HepG2 (cell line): ENCODE results near the gene DNPH1. TPM values are rescaled to one million over a fixed set of nuclear protein-coding genes. Genes with fewer than 3 reads are reported as not detected.

Experiments
- ATAC-seq: fragments of 200-7000 bp; cut with Tn5 transposase; 3 replicates; pipeline ENCODE4 v1.9.1; 2020; ENCODE audit warnings: mild to moderate bottlenecking, moderate library complexity
- BruUV-seq: library from RNA; stranded (reverse); fragments of 400-500 nt; replicated peaks from 2 replicates; lab custom pipeline; 2021; lab: Mats Ljungman, UMichigan
- CTCF ChIA-PET: fragments of 300-600 bp; formaldehyde crosslinking; extraction: SDS; loops from one replicate; lab custom pipeline; 2021; ENCODE audit warnings: low total read pairs, inconsistent platforms, low intra/inter-chr PET ratio; lab: Yijun Ruan, JAX
- POLR2A ChIA-PET: fragments of 350-600 bp; sonication (Branson Sonifier 250); formaldehyde crosslinking; loops from one replicate; lab custom pipeline; 2020; ENCODE audit warnings: antibody characterized with exemption, inconsistent platforms; lab: Yijun Ruan, JAX
- DNase-seq: peaks from one replicate; pipeline ENCODE4 v3.0.0-alpha.2; 2015; ENCODE audit warnings: low spot score
- FAIRE-seq: peaks from 3 replicates; lab custom pipeline; 2011; peaks lifted over from hg19 to GRCh38; lab: Jason Lieb, UNC
- H2AFZ ChIP-seq: one replicate; pipeline ENCODE4 v1.6.1; 2011; ENCODE audit warnings: low read length, inconsistent platforms
- H3K27ac ChIP-seq: fragments of 300-600 bp; 3 replicates; pipeline ENCODE4 v1.8.0; 2011; ENCODE audit warnings: mixed run types, mild to moderate bottlenecking, mixed read lengths, low read length, inconsistent platforms; ENCODE audit not compliant: insufficient read depth; ENCODE audit errors: extremely low read length
- H3K27me3 ChIP-seq, 2 experiments: fragments of 200-600 bp in 1 of 2; 2 replicates in 1 of 2; 3 replicates in 1 of 2; pipeline versions ENCODE4 v1.6.0 to v1.8.0; 2011; ENCODE audit warnings: low read length in 2 of 2, mild to moderate bottlenecking in 2 of 2, moderate library complexity in 2 of 2, inconsistent platforms in 1 of 2; ENCODE audit not compliant: insufficient read depth in 2 of 2, control insufficient read depth in 1 of 2
- H3K36me3 ChIP-seq, 2 experiments: fragments of 200-600 bp in 1 of 2; replicated peaks in 1 of 2; 2 replicates in 1 of 2; 3 replicates in 1 of 2; pipeline versions ENCODE4 v1.5.1 to v1.8.0; 2011; ENCODE audit warnings: low read length in 2 of 2, inconsistent platforms in 1 of 2; ENCODE audit not compliant: insufficient read depth in 2 of 2, control insufficient read depth in 1 of 2
- H3K4me1 ChIP-seq: 2 replicates; pipeline ENCODE4 v1.5.1; 2012; ENCODE audit warnings: low read length, inconsistent platforms; ENCODE audit not compliant: insufficient read depth
- H3K4me2 ChIP-seq: 2 replicates; pipeline ENCODE4 v1.6.0; 2011; ENCODE audit warnings: low read depth, low read length, inconsistent platforms
- H3K4me3 ChIP-seq, 3 experiments: fragments of 200-600 bp in 1 of 3; sonication (generic), shearing (Covaris generic) in 1 of 3; replicated peaks in 1 of 3; 2 replicates each; pipeline ENCODE4 v1.5.1; 2011 to 2016; ENCODE audit warnings: low read length in 3 of 3, inconsistent platforms in 2 of 3, low read depth in 2 of 3, mild to moderate bottlenecking in 2 of 3, control low read depth in 1 of 3, mixed read lengths in 1 of 3; ENCODE audit not compliant: insufficient read depth in 1 of 3
- H3K79me2 ChIP-seq: one replicate; pipeline ENCODE4 v1.6.1; 2011; ENCODE audit warnings: low read length, inconsistent platforms; ENCODE audit not compliant: insufficient read depth
- H3K9ac ChIP-seq: 2 replicates; pipeline ENCODE4 v1.6.0; 2011; ENCODE audit warnings: mild to moderate bottlenecking, low read depth, low read length, inconsistent platforms; ENCODE audit not compliant: insufficient read depth
- H3K9me3 ChIP-seq: 2 replicates; pipeline ENCODE4 v1.5.1; 2012; ENCODE audit warnings: mild to moderate bottlenecking, low read length
- H4K20me1 ChIP-seq: 2 replicates; pipeline ENCODE4 v1.6.0; 2011; ENCODE audit warnings: inconsistent platforms, mild to moderate bottlenecking, low read length, moderate library complexity; ENCODE audit not compliant: insufficient read depth
- ATF7 ChIP-seq, 2 experiments: fragments of 450-650 bp in 1 of 2; sonication (generic) in 1 of 2; formaldehyde crosslinking in 1 of 2; IDR thresholded peaks; 2 replicates each; pipeline versions ENCODE4 v1.4.0 to v1.6.1; 2016 to 2020; ENCODE audit warnings: antibody characterized with exemption in 1 of 2, mild to moderate bottlenecking in 1 of 2, missing genetic modification reagents in 1 of 2
- EED ChIP-seq: sonication (generic); formaldehyde crosslinking; IDR thresholded peaks from 2 replicates; pipeline ENCODE4 v1.5.0; 2020; ENCODE audit warnings: mild to moderate bottlenecking, missing genetic modification reagents
- HMGA1 ChIP-seq: sonication (generic); formaldehyde crosslinking; conservative IDR thresholded peaks from 2 replicates; pipeline ENCODE4 v1.4.0; 2020; ENCODE audit warnings: missing genetic modification reagents
- HOXA3 ChIP-seq: sonication (generic); formaldehyde crosslinking; IDR thresholded peaks from 2 replicates; pipeline ENCODE4 v1.5.0; 2020; ENCODE audit warnings: missing genetic modification reagents
- NCOA5 ChIP-seq: sonication (generic); formaldehyde crosslinking; IDR thresholded peaks from 2 replicates; pipeline ENCODE4 v1.4.0; 2020; ENCODE audit warnings: missing genetic modification reagents
- NFIC ChIP-seq: IDR thresholded peaks from 2 replicates; pipeline ENCODE4 v1.6.1; 2012; ENCODE audit warnings: mild to moderate bottlenecking, low read length, inconsistent platforms
- NPAS2 ChIP-seq: sonication (generic); formaldehyde crosslinking; IDR thresholded peaks from 2 replicates; pipeline ENCODE4 v1.8.0; 2022; ENCODE audit warnings: mild to moderate bottlenecking, missing genetic modification reagents, borderline replicate concordance
- PHF8 ChIP-seq: sonication (generic); formaldehyde crosslinking; IDR thresholded peaks from 2 replicates; pipeline ENCODE4 v1.5.0; 2020; ENCODE audit warnings: missing genetic modification reagents
- RFX3 ChIP-seq: IDR thresholded peaks from 2 replicates; pipeline ENCODE4 v1.6.1; 2016; ENCODE audit warnings: missing biosample characterization, missing genetic modification reagents
- RFX5 ChIP-seq: IDR thresholded peaks from 2 replicates; pipeline ENCODE4 v1.6.1; 2011; ENCODE audit warnings: low read depth, low read length, improper control_type of control experiment
- TOPORS ChIP-seq: sonication (generic); formaldehyde crosslinking; IDR thresholded peaks from 2 replicates; pipeline ENCODE4 v1.8.0; 2023; ENCODE audit warnings: mild to moderate bottlenecking, missing genetic modification reagents
- ZBTB38 ChIP-seq: sonication (generic); formaldehyde crosslinking; IDR thresholded peaks from 2 replicates; pipeline ENCODE4 v1.5.1; 2020; ENCODE audit warnings: mild to moderate bottlenecking, missing genetic modification reagents
- ZFAT ChIP-seq: sonication (generic); formaldehyde crosslinking; conservative IDR thresholded peaks from 2 replicates; pipeline ENCODE4 v1.8.1; 2023; ENCODE audit warnings: missing genetic modification reagents, inconsistent platforms
- ZFP36 ChIP-seq: fragments of 150-350 bp; IDR thresholded peaks from 2 replicates; pipeline ENCODE4 v1.6.1; 2018; ENCODE audit warnings: borderline replicate concordance, low read length, low read depth; ENCODE audit not compliant: partially characterized antibody
- ZMYM3 ChIP-seq: sonication (generic); formaldehyde crosslinking; IDR thresholded peaks from 2 replicates; pipeline ENCODE4 v1.5.1; 2020; ENCODE audit warnings: mild to moderate bottlenecking, missing genetic modification reagents
- ZNF20 ChIP-seq: sonication (generic); formaldehyde crosslinking; IDR thresholded peaks from 2 replicates; pipeline ENCODE4 v1.4.0; 2020; ENCODE audit warnings: mild to moderate bottlenecking, moderate library complexity, missing genetic modification reagents
- ZNF329 ChIP-seq: sonication (generic); formaldehyde crosslinking; IDR thresholded peaks from 2 replicates; pipeline ENCODE4 v1.9.0; 2021; ENCODE audit warnings: low read depth, mild to moderate bottlenecking, missing genetic modification reagents
- ZNF331 ChIP-seq: sonication (generic); formaldehyde crosslinking; IDR thresholded peaks from 2 replicates; pipeline ENCODE4 v1.4.0; 2020; ENCODE audit warnings: missing genetic modification reagents
- ZNF501 ChIP-seq: sonication (generic); formaldehyde crosslinking; IDR thresholded peaks from 2 replicates; pipeline ENCODE4 v1.5.1; 2020; ENCODE audit warnings: mild to moderate bottlenecking, moderate library complexity, missing genetic modification reagents
- ZNF598 ChIP-seq: sonication (generic); formaldehyde crosslinking; IDR thresholded peaks from 2 replicates; pipeline ENCODE4 v1.5.1; 2020; ENCODE audit warnings: mild to moderate bottlenecking, missing genetic modification reagents, borderline replicate concordance
- WGBS: methylation state at CpG from one replicate; pipeline ENCODE4 v1.1.6; 2017; ENCODE audit warnings: low lambda C conversion rate; 5-methylcytosine and 5-hydroxymethylcytosine counted together
- in situ Hi-C: cut with HindIII; loops from 2 replicates; pipeline ENCODE4 v1.10.0; 2017; ENCODE audit warnings: low pct_unique_long_range_greater_than_20kb; ENCODE audit not compliant: extremely low pct_ligation_motif_present
- intact Hi-C: fragments of 100-400 bp; cut with micrococcal nuclease; formaldehyde crosslinking; loops from one replicate; pipeline ENCODE4 v1.10.0; 2022; ENCODE audit not compliant: unreplicated experiment
- polyA plus RNA-seq, 8 experiments: library from polyadenylated mRNA; depleted of rRNA in 3 of 8; stranded (reverse) in 7 of 8; unstranded in 1 of 8; fragments of >200 nt; fragmentation: Illumina TruSeq in 4 of 8; extraction: Trizol in 4 of 8; gene quantifications; 2 replicates each; pipeline versions ENCODE4 v1.2.1 to v1.2.3, GENCODE V29; 2011 to 2016; ENCODE audit warnings: low read depth in 4 of 8, missing spikeins in 1 of 8, mixed read lengths in 1 of 8; ENCODE audit not compliant: insufficient read depth in 1 of 8
- total RNA-seq, 5 experiments: library from RNA; depleted of rRNA; stranded (reverse); fragments of >200 nt; fragmentation: Illumina TruSeq; extraction: Trizol; gene quantifications; 2 replicates each; pipeline ENCODE4 v1.2.3, GENCODE V29; 2016; ENCODE audit warnings: low read depth in 1 of 5
- TF ChIP-seq, protein P1 (sequence below): sonication (generic); formaldehyde crosslinking; IDR thresholded peaks from 2 replicates; pipeline ENCODE4 v1.8.1; 2023; ENCODE audit warnings: mild to moderate bottlenecking, moderate library complexity, missing genetic modification reagents
- TF ChIP-seq, protein P2 (sequence below): sonication (generic); formaldehyde crosslinking; IDR thresholded peaks from 2 replicates; pipeline ENCODE4 v1.8.0; 2022; ENCODE audit warnings: low read depth, missing genetic modification reagents

Gene DNPH1
- total and polyA plus RNA-seq, 2 of the 13 experiments (the other 11 are each of a cell fraction or from before 2014, with no cell fraction given): 56.5 to 75.1 TPM

DNA sequence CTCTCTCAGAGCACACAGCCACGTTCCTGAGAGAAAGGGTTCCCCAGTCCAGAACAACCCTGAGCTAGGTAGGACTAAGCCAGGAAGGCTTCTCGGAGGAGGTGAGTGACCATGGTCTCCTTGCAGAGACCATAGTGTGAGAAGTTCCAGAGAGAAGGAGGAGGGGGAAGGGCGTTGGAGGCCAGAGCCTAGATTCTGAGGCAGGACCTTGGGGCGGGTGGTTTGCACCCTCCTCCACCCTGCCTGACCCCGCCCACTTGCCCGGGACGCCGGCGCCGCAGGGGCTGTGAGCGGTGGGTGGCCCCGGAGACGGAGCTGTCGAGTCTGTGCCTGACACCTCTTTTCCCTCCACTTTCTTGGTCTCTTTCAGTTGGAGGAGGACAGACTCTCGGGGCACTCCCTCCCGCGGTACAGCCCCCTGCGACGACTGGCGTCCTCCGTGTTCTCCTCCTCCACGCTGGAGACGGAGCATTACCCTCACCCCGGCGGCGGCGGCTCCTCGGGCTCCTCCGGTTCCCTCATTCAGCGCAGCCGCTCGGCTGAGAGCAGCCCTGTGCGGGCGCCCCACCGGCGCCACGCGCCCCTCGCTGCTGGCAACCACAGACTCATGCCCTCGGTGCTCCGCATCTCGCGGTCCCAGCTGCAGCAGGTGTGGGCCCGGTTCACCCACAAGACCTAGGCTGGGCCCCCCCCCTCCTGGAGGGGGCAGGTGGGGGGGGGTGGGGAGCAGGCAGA, 40.2 kb upstream of the DNPH1 start (continued):
- TF ChIP-seq, protein P1, sequence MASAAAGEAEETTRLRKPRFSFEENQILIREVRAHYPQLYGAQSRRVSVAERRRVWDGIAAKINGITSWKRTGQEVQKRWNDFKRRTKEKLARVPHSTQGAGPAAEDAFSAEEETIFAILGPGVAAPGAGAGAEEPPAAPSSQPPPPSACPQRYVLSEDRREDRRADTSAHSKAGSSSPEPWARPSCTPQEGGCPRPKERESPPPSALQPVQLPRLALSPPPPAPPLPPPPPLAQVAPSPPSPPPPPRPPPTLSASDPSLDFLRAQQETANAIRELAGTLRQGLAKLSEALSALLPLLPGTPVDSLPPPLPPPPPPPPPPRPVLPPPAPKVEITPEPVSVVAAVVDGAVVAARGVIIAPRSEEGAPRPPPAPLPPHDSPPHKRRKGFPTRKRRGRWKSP (CRISPR knock-in tag): no peak
- TF ChIP-seq HOXA3 (peak; percentile 25; the same call in 1 of the 2 replicates), ZFP36 (peak; percentile 88), ZBTB38 (CRISPR knock-in tag) (peak; percentile 60; the same call in 1 of the 2 replicates)

DNA sequence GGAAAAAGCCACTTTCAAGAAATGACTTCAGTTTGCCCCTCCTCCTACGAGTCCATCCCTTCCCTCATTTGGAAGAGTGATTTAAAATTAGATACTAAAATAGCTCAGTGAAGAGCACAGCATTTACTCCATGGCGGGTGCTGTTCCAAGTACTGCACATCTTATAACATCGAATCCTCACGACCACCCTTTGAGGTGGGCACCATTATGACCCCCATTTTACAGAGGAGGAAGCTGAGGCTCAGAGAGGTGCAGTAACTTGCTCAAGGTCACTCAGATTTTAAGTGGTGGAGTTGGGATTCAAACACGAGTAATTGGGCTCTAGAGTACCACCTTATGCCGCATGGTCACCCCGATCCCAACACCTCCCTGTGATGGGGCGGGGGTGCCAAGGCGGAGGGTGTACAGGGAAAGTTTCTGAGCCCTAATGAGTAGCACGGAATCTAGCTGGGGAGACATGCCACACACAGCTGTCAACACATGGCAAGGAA, 39.5 kb upstream of the DNPH1 start:
- Histone ChIP-seq H3K36me3 (no peaks in the 10 kb centered on the region), H3K4me2 (peak overlapping the region; percentile 58), H3K27ac (peak overlapping the region; percentile 91), H3K27me3 (no peaks in the 10 kb centered on the region), H3K9me3 (no peaks in the 10 kb centered on the region), H3K4me1 (peaks cover 96% of the 10 kb centered on the region), H3K9ac (peak overlapping the region; percentile 69), H3K4me3 (no peak overlapping the region), H2AFZ (no peak overlapping the region), H3K79me2 (no peaks in the 10 kb centered on the region), H4K20me1 (no peaks in the 10 kb centered on the region)
- WGBS: 92% methylated on average over 10 of the region's 10 CpGs
- ChIA-PET CTCF (no interaction called here), POLR2A (interaction anchor here (1.1 to 20.0 kb wide), 17 partner anchors 11 to 340 kb away, joined by 3 to 314 read pairs (median 4); partner anchors contain the start of genes ABCC10, CNPY3, DNPH1 and POLR1C)
- ATAC-seq (no peak), DNase-seq (no peak), FAIRE-seq (no peak)
- intact Hi-C loops (loop anchor here (10.0 kb wide), 1 partner anchor 156 kb away; the partner anchor contains the start of gene ABCC10), in situ Hi-C loops (no loop called here)
- no TSS peak for BruUV-seq
- no peak for TF ChIP-seq TOPORS
- no peak for TF ChIP-seq ZFAT (CRISPR knock-in tag)
- no peak for TF ChIP-seq ATF7 (IDR thresholded peaks at IDR 0.05)
- 0 out of 2 replicates have a peak, but pooled peaks have one; percentile 7 for TF ChIP-seq ATF7 (CRISPR knock-in tag; IDR thresholded peaks at IDR 0.05)
- 0 out of 2 replicates have a peak, but pooled peaks have one; percentile 6 for TF ChIP-seq ZNF20 (CRISPR knock-in tag)
- TF ChIP-seq ZBTB38 (CRISPR knock-in tag): no peak
- TF ChIP-seq EED: no peak
- no peak for TF ChIP-seq RFX5
- TF ChIP-seq ZNF598 (CRISPR knock-in tag): no peak
- TF ChIP-seq HMGA1: no peak
- no peak for TF ChIP-seq NFIC
- TF ChIP-seq ZNF331: no peak
- TF ChIP-seq, protein P2, sequence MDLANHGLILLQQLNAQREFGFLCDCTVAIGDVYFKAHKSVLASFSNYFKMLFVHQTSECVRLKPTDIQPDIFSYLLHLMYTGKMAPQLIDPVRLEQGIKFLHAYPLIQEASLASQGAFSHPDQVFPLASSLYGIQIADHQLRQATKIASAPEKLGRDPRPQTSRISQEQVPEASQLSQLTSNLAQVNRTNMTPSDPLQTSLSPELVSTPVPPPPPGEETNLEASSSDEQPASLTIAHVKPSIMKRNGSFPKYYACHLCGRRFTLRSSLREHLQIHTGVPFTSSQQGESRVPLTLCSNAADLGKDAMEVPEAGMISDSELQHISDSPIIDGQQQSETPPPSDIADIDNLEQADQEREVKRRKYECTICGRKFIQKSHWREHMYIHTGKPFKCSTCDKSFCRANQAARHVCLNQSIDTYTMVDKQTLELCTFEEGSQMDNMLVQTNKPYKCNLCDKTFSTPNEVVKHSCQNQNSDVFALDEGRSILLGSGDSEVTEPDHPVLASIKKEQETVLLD (CRISPR knock-in tag): no peak
- no peak for TF ChIP-seq ZNF501 (CRISPR knock-in tag)
- no peak for TF ChIP-seq NCOA5 (CRISPR knock-in tag)
- TF ChIP-seq RFX3 (CRISPR knock-in tag): no peak
- TF ChIP-seq ZNF329: no peak
- TF ChIP-seq NPAS2 (CRISPR knock-in tag): no peak
- TF ChIP-seq PHF8: no peak
- peak; percentile 93; the same call in 1 of the 2 replicates for TF ChIP-seq ZMYM3
